ENCODE data around the gene ACP7. TPM values are rescaled to one million over a fixed set of nuclear protein-coding genes. Genes with fewer than 3 reads are reported as not detected.

The ACP7 gene
- total RNA-seq, 1 donor from 2014 or later, result 0.33 TPM

GRCh38 chr19:39054091-39054470 lies 30.1 kb upstream of the ACP7 start:
- no peak for DNase-seq (ENCODE audit: low read depth)
- TF ChIP-seq CTCF (IDR thresholded peaks at IDR 0.05; ENCODE audit: insufficient read depth, low read length, poor library complexity, severe bottlenecking), result no peak
- Histone ChIP-seq H3K4me3 (ENCODE audit: low read depth, low read length) (no peak overlapping the region), H3K36me3 (ENCODE audit: control insufficient read depth, insufficient read depth, low read length) (no peaks in the 10 kb centered on the region), H3K27me3 (ENCODE audit: control insufficient read depth, insufficient read depth, low read length) (no peaks in the 10 kb centered on the region)

- Histone ChIP-seq H3K36me3 (ENCODE audit: control insufficient read depth, insufficient read depth, low read length) (no peaks in the 10 kb centered on the region), H3K27me3 (ENCODE audit: control insufficient read depth, insufficient read depth, low read length) (no peaks in the 10 kb centered on the region), H3K4me3 (ENCODE audit: low read depth, low read length) (no peak overlapping the region)
- TF ChIP-seq CTCF (IDR thresholded peaks at IDR 0.05; ENCODE audit: insufficient read depth, low read length, poor library complexity, severe bottlenecking), result no peak
- DNase-seq (ENCODE audit: low read depth), result no peak
Measured at GRCh38 chr19:39057615-39058014, 26.6 kb upstream of the ACP7 start.

- Histone ChIP-seq H3K4me3 (ENCODE audit: low read depth, low read length) (no peak overlapping the region), H3K36me3 (ENCODE audit: control insufficient read depth, insufficient read depth, low read length) (no peaks in the 10 kb centered on the region), H3K27me3 (ENCODE audit: control insufficient read depth, insufficient read depth, low read length) (no peaks in the 10 kb centered on the region)
- DNase-seq (ENCODE audit: low read depth), result no peak
- no peak for TF ChIP-seq CTCF (IDR thresholded peaks at IDR 0.05; ENCODE audit: insufficient read depth, low read length, poor library complexity, severe bottlenecking)
Measured at GRCh38 chr19:39059302-39059701, 24.9 kb upstream of the ACP7 start.

- Histone ChIP-seq H3K27me3 (ENCODE audit: control insufficient read depth, insufficient read depth, low read length) (no peaks in the 10 kb centered on the region), H3K36me3 (ENCODE audit: control insufficient read depth, insufficient read depth, low read length) (no peaks in the 10 kb centered on the region), H3K4me3 (ENCODE audit: low read depth, low read length) (no peak overlapping the region)
- no peak for DNase-seq (ENCODE audit: low read depth)
- no peak for TF ChIP-seq CTCF (IDR thresholded peaks at IDR 0.05; ENCODE audit: insufficient read depth, low read length, poor library complexity, severe bottlenecking)
Measured at GRCh38 chr19:39060171-39060570, 24.0 kb upstream of the ACP7 start.

- DNase-seq (ENCODE audit: low read depth), result no peak
- H3K4me3 ChIP-seq (ENCODE audit: low read depth, low read length), result no peak overlapping the region
- H3K27me3 ChIP-seq (ENCODE audit: control insufficient read depth, insufficient read depth, low read length), result no peaks in the 10 kb centered on the region
- no peaks in the 10 kb centered on the region for H3K36me3 ChIP-seq (ENCODE audit: control insufficient read depth, insufficient read depth, low read length)
- TF ChIP-seq CTCF (IDR thresholded peaks at IDR 0.05; ENCODE audit: insufficient read depth, low read length, poor library complexity, severe bottlenecking), result no peak
Measured at GRCh38 chr19:39064405-39064804, 19.8 kb upstream of the ACP7 start.

GRCh38 chr19:39065928-39066327 lies 18.2 kb upstream of the ACP7 start:
- Histone ChIP-seq H3K27me3 (ENCODE audit: control insufficient read depth, insufficient read depth, low read length) (no peaks in the 10 kb centered on the region), H3K36me3 (ENCODE audit: control insufficient read depth, insufficient read depth, low read length) (no peaks in the 10 kb centered on the region), H3K4me3 (ENCODE audit: low read depth, low read length) (no peak overlapping the region)
- DNase-seq (ENCODE audit: low read depth), result no peak
- no peak for TF ChIP-seq CTCF (IDR thresholded peaks at IDR 0.05; ENCODE audit: insufficient read depth, low read length, poor library complexity, severe bottlenecking)

Measured in kidney epithelial cell (primary cell).